ENCODE measurements around the gene SIL1.
"Not testable (repeated sequence)": the region's sequence is repeated elsewhere in the genome, so short reads cannot be mapped to it uniquely, and the experiment has no call there.

Gene SIL1

GRCh38 chr5:139068060-139068459 is 130.1 kb downstream of the SIL1 start:
- DNase-seq (ENCODE audit: low spot score): no peak

DNA sequence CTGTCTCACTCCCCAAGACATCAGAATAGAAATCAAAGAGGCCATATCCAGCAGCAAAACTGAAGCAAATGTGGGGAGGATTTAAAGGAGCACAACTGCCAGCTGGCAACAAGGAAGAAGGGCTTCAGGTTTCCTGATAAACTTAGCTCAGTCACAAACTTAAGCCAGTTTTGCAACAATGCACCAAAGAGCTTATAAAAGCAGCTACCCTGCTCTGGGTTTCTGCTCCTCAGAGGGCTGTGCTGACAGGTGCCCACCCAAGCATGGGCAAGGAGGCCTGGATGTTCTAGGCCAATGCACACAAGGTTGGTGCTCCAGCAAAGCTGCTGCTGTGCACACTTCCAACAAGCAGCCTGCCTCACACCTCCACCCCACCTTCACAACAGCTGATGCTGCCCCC is 132.9 kb downstream of the SIL1 start:
- DNase-seq (ENCODE audit: low spot score): no peak

DNA sequence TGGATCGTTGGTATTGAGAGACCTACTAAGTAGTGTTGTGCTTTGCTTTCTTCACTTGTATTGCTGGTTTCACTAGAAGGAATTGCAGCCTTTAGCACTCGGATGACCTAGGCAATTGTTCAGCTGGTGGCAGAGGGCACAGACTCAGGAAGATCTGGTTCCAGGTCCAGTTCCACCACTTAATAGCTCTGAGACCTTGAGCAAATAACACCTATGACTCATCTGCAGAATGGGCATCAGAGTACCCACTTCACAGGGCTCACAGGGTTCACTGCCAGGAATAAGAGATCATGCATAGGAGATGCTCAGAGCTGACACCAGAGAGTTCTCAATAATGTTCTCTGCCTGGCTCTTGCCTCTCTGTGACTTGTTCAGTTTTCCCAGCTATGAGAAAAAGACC is 133.6 kb downstream of the SIL1 start:
- DNase-seq (ENCODE audit: low spot score): no peak

- DNase-seq (ENCODE audit: low spot score): no peak
Measured at GRCh38 chr5:139063664-139064054, 134.5 kb downstream of the SIL1 start.

- DNase-seq (ENCODE audit: low spot score): no peak
Measured at GRCh38 chr5:139062910-139063663, 135.1 kb downstream of the SIL1 start.

GRCh38 chr5:139061856-139062255 is 136.3 kb downstream of the SIL1 start:
- DNase-seq (ENCODE audit: low spot score): no peak

DNA sequence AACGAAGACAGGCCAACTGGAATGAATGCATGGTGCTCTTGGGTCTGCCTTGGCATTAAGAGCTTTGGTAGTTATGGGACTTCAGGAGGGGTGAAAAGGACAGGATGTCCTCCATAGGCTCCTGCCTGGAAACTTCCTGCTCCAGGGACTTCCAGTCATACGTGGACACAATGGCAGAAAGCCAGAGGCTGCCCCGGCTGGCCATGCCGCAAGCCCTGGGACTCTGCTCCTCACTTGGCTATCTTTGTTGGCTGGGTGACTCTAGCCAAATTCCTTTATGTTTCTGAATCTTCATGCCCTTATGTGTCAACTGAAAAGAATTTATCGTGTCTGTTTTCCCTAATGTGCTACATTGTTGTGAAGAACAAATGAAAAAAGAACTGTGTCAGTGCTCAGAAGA is 136.9 kb downstream of the SIL1 start:
- DNase-seq (ENCODE audit: low spot score): peak; percentile 88

DNA sequence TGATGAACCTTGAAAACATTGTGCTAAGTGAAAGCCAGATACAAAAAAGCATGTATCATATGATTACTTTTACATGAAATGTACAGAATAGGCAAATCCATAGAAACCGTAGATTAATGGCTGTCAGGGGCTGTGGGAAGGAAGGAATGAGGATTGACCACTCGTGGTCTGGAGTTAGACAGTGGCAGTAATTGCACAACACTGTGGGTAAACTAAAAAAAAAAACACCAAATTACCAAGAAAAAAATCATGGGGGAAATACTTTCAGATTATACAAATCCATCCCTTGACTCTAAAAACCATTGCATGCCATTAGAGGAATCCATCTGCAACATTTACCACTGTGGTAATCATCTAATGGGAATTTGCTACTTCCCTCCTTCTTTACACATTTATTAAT is 140.0 kb downstream of the SIL1 start:
- peak; percentile 59 for DNase-seq (ENCODE audit: low spot score)

DNA sequence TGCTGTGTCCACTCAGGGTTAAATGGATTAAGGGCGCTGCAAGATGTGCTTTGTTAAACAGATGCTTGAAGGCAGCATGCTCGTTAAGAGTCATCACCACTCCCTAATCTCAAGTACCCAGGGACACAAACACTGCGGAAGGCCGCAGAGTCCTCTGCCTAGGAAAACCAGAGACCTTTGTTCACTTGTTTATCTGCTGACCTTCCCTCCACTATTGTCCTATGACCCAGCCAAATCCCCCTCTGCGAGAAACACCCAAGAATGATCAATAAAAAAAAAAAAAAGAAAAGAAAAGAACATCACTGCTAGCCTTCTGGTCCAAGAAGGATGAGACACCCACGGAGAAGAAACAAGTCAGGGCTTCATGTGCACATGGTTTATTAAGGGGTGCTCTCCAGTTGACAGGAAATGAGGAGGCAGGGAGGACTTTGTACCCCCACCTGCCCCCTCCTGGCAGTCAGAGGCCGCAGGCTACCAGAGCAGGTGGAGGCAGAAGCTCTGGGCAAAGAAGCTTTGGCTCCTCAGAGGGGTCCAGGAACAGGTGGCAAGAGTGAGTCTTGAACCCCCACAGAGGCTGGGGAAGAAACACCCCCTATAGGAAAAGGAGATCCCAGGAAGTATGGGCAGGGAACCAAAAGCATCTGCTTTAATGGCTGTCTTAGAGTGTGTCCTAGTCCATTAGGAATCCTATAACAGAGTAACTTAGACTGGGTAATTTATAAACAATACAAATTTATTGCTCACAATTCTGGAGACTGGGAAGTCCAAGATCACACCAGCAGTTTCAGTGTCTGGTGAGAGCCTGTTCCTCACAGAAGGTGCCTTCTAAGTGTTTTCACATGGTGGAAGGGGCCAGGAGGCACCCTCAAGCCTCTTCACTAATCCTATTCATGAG is 140.9 kb downstream of the SIL1 start:
- DNase-seq (ENCODE audit: low spot score): not testable (repeated sequence)

- no peak for DNase-seq (ENCODE audit: low spot score)
Measured at GRCh38 chr5:139052975-139053374, 145.2 kb downstream of the SIL1 start.

DNA sequence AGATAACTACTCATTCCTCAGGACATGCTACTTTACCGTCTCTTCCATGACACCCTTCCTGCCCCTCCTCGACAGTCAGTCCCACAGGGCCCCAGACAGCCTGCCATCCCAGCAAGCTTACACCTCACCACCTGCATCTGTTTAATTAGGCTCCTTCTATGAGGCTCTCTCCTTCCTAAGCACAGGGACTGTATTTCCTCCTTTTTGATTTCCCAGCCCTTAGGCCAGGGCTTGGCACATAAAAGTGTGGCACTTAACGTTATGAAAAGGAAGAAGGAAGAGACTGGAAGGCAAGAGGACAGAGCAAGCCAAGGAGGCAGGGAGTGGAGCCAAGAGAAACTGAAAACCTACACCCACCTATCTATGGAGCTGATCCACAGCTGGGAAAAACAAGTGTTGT is 146.8 kb downstream of the SIL1 start:
- DNase-seq (ENCODE audit: low spot score): no peak

GRCh38 chr5:139050432-139050831 is 147.7 kb downstream of the SIL1 start:
- no peak for DNase-seq (ENCODE audit: low spot score)

GRCh38 chr5:139049780-139050179 is 148.4 kb downstream of the SIL1 start:
- no peak for DNase-seq (ENCODE audit: low spot score)

- no peak for DNase-seq (ENCODE audit: low spot score)
Measured at GRCh38 chr5:139046551-139046950, 151.6 kb downstream of the SIL1 start.

- no peak for DNase-seq (ENCODE audit: low spot score)
Measured at GRCh38 chr5:139043157-139043905, 154.8 kb downstream of the SIL1 start.

DNA sequence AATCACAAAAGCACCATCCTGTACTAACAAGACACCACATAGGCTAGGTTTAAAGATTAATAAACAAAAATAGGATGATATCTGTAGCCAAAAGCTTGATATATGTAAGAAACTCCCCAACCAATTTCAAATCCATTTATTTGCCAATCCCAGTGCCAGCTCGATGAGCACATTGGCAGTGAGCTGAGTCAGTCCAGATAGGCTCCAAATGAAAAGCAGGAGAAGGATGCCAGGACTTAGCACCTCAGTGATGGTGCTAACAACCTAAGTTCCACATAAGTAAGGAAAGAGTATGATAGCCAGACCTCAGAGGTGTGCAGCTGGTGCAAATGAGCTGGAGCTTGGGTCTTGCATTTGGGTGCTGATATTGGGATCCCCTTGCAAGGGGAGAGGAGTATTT is 158.1 kb downstream of the SIL1 start:
- DNase-seq (ENCODE audit: low spot score): no peak

- no peak for DNase-seq (ENCODE audit: low spot score)
Measured at GRCh38 chr5:139038613-139039305, 159.4 kb downstream of the SIL1 start.

DNA sequence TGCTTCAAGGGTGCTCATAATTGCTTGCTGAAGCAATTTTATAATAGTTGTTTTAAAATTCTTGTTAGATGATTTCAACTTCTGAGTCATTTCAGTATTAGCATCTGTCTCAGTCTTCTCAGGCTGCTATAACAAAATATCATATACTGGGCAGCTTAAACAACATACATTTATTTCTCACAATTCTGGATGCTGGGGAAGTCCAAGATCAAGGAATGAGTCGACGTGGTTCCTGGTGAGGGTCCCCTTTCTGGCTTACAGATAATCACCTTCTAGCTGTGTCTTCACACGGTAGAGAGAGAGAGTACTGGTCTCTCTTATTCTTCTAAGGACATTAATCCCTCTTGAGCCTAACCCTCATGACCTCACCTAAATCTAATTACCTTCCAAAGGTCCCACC is 160.4 kb downstream of the SIL1 start:
- DNase-seq (ENCODE audit: low spot score): no peak

DNA sequence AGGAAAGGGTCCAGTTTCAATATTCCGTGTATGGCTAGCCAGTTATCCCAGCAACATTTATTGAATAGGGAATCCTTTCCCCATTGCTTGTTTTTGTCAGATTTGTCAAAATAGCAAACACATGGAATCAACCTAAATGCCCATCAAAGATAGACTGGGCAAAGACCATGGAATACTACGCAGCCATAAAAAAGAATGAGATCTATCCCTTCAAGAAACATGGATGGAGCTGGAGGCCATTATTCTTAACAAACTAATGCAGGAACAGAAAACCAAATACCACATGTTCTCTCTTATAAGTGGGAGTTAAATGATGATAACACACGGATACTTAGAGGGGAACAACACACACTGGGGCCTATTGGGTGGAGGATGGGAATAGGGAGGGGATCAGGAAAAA is 161.8 kb downstream of the SIL1 start:
- not testable (repeated sequence) for DNase-seq (ENCODE audit: low spot score)

GRCh38 chr5:139027150-139027549 is 171.0 kb downstream of the SIL1 start:
- DNase-seq (ENCODE audit: low spot score): no peak

GRCh38 chr5:139025651-139026050 is 172.5 kb downstream of the SIL1 start:
- DNase-seq (ENCODE audit: low spot score): no peak

- DNase-seq (ENCODE audit: low spot score): no peak
Measured at GRCh38 chr5:139023286-139023685, 174.9 kb downstream of the SIL1 start.

All from AG20443 (cell line).